ENCODE results near the gene SLC1A2. TPM values are rescaled to one million over a fixed set of nuclear protein-coding genes. Genes with fewer than 3 reads are reported as not detected.

SLC1A2 gene
- total and polyA plus RNA-seq, 2 donors (not counting 3 experiments of a cell fraction or from before 2014, with no cell fraction given): not detected

DNA sequence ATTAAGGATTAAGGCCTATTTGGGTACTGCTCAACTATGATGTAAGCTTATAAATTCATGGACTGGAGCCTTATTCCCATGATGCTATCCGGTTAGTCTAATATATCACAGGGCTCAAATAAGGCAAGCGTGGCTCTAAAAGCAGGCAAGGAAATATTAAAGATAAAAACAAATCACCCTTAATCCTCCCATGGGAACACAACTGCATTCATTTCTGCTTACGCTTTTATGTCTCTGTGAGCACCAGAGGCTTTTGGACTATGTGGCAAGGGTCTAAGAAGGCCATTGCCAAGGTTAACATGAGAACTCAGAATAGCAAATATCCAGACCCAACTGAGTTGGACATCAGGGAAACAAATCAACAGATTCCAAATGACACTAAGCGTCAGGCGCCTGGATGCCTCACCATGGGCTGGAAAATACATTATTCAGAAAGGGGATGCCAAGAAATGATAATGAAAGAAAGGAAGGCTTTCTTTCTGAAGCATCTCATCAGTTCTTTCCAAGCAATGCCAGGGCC, 138.1 kb downstream of the SLC1A2 start:
- Histone ChIP-seq H3K27ac (ENCODE audit: insufficient read depth, low read depth, low read length) (no peak overlapping the region), H3K4me1 (ENCODE audit: control insufficient read depth, extremely low read depth, insufficient read depth, low read length) (no peaks in the 10 kb centered on the region), H3K27me3 (ENCODE audit: control insufficient read depth in 2 of 2, insufficient read depth in 2 of 2, low read length in 2 of 2) (peaks cover 0 to 2% of the 10 kb centered on the region in 2 experiments), H3K9ac (replicated peaks; ENCODE audit: extremely low read depth, insufficient read depth, low read length) (no peak overlapping the region), H3K9me1 (replicated peaks; ENCODE audit: control insufficient read depth, extremely low read depth, insufficient read depth, low read length) (no peaks in the 10 kb centered on the region), H2AFZ (ENCODE audit: low read depth, low read length) (no peak overlapping the region), H3K79me2 (ENCODE audit: control insufficient read depth, insufficient read depth, low read length) (no peaks in the 10 kb centered on the region), H3K4me2 (ENCODE audit: insufficient read depth, low read length) (no peak overlapping the region), H3K9me3 (replicated peaks; ENCODE audit: control insufficient read depth, insufficient read depth, low read length) (no peaks in the 10 kb centered on the region), H4K20me1 (replicated peaks; ENCODE audit: control insufficient read depth, extremely low read depth, insufficient read depth, low read length) (no peaks in the 10 kb centered on the region), H3K36me3 (ENCODE audit: control insufficient read depth in 2 of 2, extremely low read depth in 1 of 2, insufficient read depth in 2 of 2, low read length in 2 of 2) (no peaks in the 10 kb centered on the region), H3K4me3 (replicated peaks in 1 of 3; ENCODE audit: insufficient read depth in 1 of 3, low read depth in 1 of 3, low read length in 3 of 3) (no peak overlapping the region)
- no peak for DNase-seq (ENCODE audit: low read depth, low spot score)
- intact Hi-C loops (cut with micrococcal nuclease) (no loop called here), dilution Hi-C loops (cut with MboI; ENCODE audit: extremely low pct_ligation_motif_present, low sequenced_read_pairs) (no loop called here)
- no TSS peak for BruUV-seq (replicated peaks)
- ChIA-PET CTCF (no interaction called here), POLR2A (no interaction called here)
- TF ChIP-seq MAX (IDR thresholded peaks at IDR 0.05; ENCODE audit: insufficient read depth, insufficient read length) (no peak), POLR2A (IDR thresholded peaks at IDR 0.05; ENCODE audit: low read depth, low read length) (no peak), JUN (IDR thresholded peaks at IDR 0.05; ENCODE audit: borderline replicate concordance, insufficient read depth, insufficient read length, low read depth) (no peak), EZH2 (IDR thresholded peaks at IDR 0.05; ENCODE audit: borderline replicate concordance, low read depth, low read length, severe bottlenecking) (no peak), GATA2 (IDR thresholded peaks at IDR 0.05; ENCODE audit: insufficient read depth, insufficient read length, low read depth, low read length) (no peak), FOS (IDR thresholded peaks at IDR 0.05; ENCODE audit: borderline replicate concordance, insufficient read depth, low read length) (no peak), MYC (IDR thresholded peaks at IDR 0.05; ENCODE audit: low read depth, low read length) (no peak), POLR2AphosphoS5 (IDR thresholded peaks at IDR 0.05; ENCODE audit: insufficient read depth, low read depth, low read length) (no peak)
- TF ChIP-seq, protein P1, sequence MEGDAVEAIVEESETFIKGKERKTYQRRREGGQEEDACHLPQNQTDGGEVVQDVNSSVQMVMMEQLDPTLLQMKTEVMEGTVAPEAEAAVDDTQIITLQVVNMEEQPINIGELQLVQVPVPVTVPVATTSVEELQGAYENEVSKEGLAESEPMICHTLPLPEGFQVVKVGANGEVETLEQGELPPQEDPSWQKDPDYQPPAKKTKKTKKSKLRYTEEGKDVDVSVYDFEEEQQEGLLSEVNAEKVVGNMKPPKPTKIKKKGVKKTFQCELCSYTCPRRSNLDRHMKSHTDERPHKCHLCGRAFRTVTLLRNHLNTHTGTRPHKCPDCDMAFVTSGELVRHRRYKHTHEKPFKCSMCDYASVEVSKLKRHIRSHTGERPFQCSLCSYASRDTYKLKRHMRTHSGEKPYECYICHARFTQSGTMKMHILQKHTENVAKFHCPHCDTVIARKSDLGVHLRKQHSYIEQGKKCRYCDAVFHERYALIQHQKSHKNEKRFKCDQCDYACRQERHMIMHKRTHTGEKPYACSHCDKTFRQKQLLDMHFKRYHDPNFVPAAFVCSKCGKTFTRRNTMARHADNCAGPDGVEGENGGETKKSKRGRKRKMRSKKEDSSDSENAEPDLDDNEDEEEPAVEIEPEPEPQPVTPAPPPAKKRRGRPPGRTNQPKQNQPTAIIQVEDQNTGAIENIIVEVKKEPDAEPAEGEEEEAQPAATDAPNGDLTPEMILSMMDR (IDR thresholded peaks at IDR 0.05; ENCODE audit: extremely low read depth in 1 of 2, insufficient read depth in 1 of 2, low read depth in 1 of 2, low read length in 2 of 2): no peak
- FAIRE-seq: no peak

Data from endothelial cell of umbilical vein (primary cell).